HG03175 (cell line): Measurements from ENCODE around the gene C13orf42.

Experiments
- ATAC-seq: cut with Tn5 transposase; IDR thresholded peaks from one replicate; pipeline ENCODE4 v1.9.1; 2021; ENCODE audit warnings: mild to moderate bottlenecking, moderate library complexity; ENCODE audit not compliant: unreplicated experiment

C13orf42 gene

GRCh38 chr13:51111174-51111573 is at the start of gene C13orf42:
C13orf42 (minus strand) TSS chr13:51111274; CDS start chr13:51111209, 65 bp downstream.
- ATAC-seq, result no peak

DNA sequence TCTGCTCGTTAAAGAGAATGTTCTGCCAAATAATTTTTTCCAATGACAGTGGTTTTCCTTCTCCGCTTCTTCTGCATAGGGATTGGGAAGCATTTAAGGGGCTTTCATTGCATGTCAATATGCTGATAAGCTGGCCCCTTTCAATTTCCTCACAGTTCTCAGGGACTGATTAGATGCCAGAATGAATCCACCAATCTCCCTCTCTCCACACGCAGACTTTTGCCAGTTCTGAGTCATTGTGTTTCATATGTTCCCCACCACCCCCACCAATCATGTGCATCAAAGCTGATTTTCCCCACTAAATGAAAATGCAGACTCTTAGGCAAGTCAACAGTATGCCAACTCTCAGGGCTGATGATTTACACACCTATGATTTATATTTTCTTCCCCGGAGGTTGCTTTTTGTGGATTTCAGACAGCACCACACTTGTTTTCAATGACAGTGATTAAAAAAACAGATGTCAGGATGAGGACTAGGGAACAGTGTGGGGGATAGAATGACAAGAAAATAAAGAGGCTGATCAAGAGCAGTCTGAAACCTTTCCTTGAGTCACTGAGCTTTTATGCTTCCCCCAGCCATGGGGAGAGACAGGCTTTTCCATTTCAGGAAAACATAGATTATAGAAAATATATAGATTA is 47.9 kb upstream of the C13orf42 start:
- ATAC-seq, result no peak

GRCh38 chr13:51158365-51158764 is 47.3 kb upstream of the C13orf42 start:
- ATAC-seq, result no peak

GRCh38 chr13:51156648-51157047 is 45.6 kb upstream of the C13orf42 start:
- no peak for ATAC-seq

- ATAC-seq, result no peak
These were observed 44.9 kb upstream of the C13orf42 start for GRCh38 chr13:51155776-51156515.

GRCh38 chr13:51155161-51155560 is 44.1 kb upstream of the C13orf42 start:
- no peak for ATAC-seq

GRCh38 chr13:51154029-51154555 is 43.0 kb upstream of the C13orf42 start:
- ATAC-seq, result no peak

- ATAC-seq, result no peak
These were observed 42.5 kb upstream of the C13orf42 start for GRCh38 chr13:51153527-51153926.

GRCh38 chr13:51152701-51153100 is 41.6 kb upstream of the C13orf42 start:
- no peak for ATAC-seq

- ATAC-seq, result no peak
These were observed 40.4 kb upstream of the C13orf42 start for GRCh38 chr13:51151463-51151862.

DNA sequence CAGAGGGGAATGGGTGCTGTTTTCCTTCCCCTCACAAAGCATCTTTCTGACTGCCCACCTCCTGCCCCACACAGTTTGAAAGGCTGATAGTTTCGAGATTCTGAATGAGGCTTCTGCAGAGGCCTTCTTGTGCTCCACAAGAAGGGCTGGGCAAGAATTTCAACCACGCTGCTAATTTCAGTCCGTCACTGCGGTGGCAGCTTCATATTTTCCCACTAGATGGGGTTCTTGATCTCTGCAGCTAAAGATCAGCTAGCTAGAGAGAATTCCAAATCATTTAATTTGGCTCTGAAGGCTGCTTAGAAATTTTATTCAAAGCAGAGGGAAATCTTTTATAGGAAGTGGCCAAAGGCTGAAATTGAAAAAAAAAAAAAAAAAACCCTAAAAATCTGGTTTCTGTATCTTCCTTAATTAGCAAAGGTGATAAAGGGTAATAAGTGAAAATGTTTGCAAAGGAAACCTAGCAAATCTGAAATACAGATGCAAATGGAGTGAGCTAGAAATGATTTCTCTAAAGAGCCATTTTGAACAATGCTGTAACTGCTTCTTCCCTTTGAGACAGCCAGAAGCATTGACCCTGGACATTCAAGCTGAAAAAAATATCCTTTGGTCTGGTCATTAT is 38.0 kb upstream of the C13orf42 start:
- ATAC-seq, result no peak

DNA sequence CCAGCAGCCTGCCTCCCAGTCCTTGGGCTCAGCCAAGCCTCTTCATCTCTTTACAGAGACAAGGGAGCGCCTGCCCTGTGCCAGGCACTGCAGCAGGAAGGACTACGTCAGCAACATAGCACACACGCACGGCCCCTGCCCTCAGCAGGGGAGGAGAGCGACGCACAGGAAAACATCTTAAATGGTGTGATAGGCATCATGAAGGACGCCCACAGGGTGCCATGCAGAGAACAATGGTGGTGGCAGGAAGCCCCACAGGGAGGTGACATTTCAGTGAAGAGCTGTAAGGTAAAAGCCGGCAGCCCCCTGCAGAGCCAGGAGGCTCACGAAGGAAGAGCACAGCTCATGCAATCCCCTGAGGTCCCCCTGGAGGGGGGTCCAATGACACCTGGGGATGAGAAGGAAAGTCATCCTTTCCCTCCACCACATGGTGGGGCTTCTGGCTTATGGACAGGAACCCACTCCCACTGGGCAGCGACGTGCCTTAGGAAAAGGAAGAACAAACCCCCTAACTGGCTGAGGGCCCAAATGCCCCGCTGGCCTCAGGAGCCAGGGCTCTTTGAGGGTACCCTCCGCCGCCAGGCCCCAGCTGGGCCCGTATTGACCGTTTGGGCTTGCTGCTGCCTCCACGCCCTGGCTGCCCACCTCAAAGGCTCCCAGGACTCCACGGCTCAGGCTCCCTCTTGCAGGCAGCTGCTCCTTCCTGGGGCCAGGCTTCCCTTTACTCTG is 37.3 kb upstream of the C13orf42 start:
- ATAC-seq, result no peak

DNA sequence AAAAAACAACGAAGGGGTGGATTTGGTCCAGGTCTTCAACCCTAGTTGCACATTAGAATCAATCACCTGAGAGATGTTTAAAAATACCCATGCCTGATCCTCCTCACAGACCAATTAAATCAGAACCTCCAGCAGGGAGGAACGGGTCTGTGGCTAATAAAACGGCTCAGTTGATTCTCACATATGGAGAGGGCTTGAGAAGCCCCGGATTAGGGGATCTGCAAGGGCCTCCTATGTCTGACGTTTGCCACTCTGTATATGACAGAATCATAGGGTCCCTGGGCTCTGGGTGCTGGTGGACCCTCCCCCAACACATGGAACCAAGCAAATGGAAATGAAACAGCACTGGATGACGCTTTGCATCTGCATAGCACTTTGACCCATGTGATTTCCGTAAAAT is 36.7 kb upstream of the C13orf42 start:
- no peak for ATAC-seq

DNA sequence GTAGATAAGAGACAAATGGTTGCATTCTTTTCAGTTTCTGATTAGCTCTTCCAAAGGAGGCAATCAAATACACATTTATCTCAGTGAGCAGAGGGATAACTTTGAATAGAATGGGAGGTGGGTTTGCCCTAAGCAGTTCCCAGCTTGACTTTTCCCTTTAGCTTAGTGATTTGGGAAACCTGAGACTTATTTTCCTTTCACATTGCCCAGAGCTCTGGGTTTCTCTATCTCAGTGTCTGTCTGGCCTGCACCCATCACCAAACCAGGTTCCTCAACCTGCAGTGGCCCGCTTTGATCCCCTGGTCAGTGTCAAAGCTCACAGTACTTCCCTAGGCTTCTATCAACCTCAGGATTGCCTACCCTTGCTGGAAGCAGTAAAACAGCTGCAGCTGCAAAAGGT is 35.6 kb upstream of the C13orf42 start:
- no peak for ATAC-seq

DNA sequence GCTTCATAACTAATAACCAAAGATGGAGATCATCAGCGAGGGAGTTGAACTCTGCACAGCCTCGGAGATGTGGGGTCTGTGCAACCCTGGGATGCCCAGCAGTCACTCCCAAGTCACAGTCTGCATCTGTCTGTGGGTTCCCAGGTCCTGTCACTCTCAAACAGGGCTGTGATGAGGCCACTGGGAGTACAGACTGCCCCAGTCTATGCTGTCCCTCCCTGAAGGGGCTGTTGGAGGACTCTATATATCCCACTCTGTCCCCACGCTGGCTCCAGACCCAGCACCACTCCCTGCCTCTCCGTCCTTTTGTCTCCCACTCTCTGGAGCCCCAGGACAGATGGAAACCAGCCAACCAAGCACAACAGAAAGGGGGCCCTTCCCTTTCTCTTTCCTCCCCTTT is 26.2 kb upstream of the C13orf42 start:
- ATAC-seq, result no peak

- no peak for ATAC-seq
These were observed 25.4 kb upstream of the C13orf42 start for GRCh38 chr13:51136276-51136980.

GRCh38 chr13:51134763-51135365 is 23.8 kb upstream of the C13orf42 start:
- ATAC-seq, result no peak

DNA sequence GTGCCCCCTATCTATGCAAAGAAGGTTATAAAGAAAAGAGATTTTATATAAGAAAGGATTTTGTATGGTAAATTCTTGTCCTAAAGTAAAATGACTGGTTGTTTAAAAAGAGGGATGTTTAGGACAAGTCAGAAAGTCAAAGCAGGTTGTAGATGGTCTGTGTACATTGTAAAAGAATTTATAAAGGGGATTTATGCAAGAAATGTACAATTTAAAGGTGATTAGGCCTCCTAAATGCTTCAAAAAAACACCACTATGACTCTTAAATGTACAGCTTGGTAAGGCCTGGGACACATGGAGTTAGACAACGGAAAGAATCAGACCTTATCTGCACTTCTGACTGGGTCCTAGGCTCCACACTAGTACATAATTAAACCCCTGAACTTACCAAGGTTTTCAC is 19.3 kb upstream of the C13orf42 start:
- no peak for ATAC-seq

DNA sequence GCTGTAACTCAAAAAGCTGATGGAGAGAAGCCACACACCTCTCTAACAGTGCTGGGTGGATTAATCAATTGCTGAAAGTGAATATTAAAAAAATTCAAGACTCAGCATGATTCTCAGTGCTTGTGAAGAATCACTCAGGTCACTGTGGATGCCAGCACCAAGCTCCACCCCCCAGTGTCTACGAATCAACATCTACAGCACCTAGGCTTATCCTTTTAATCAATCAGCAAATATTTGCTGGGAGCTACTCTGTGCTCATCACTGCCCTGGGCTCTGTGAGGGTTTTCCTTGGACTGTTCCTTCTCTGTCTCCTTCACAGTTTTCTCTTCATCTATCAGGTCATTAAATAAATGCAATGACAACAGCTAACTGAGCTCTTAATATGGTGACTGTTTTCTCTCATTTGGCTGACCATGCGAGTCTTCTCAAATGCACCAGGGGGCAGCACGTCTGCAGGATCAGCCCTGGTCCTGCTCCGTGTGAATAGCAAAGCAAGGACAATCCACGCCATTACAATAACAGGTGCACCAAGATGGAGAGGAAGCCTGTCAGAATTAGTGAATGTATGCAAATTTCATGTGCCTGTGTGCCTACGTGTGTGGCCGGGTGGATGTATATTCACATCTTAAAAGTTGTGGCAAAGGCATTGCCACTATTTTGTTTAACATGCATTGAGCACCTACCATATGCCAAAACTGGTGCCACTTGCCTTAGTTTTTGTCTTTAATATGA is 14.6 kb upstream of the C13orf42 start:
- ATAC-seq, result peak; percentile 93
